GM21528 (cell line): ENCODE results near the gene SLC36A1.
"Not testable (repeated sequence)": the region's sequence is repeated elsewhere in the genome, so short reads cannot be mapped to it uniquely, and the experiment has no call there.

ENCODE experiments used
- ATAC-seq: cut with Tn5 transposase; IDR thresholded peaks from one replicate; pipeline ENCODE4 v1.9.1; 2021; ENCODE audit warnings: mild to moderate bottlenecking, moderate library complexity; ENCODE audit not compliant: unreplicated experiment, low FRiP score

The SLC36A1 gene

DNA sequence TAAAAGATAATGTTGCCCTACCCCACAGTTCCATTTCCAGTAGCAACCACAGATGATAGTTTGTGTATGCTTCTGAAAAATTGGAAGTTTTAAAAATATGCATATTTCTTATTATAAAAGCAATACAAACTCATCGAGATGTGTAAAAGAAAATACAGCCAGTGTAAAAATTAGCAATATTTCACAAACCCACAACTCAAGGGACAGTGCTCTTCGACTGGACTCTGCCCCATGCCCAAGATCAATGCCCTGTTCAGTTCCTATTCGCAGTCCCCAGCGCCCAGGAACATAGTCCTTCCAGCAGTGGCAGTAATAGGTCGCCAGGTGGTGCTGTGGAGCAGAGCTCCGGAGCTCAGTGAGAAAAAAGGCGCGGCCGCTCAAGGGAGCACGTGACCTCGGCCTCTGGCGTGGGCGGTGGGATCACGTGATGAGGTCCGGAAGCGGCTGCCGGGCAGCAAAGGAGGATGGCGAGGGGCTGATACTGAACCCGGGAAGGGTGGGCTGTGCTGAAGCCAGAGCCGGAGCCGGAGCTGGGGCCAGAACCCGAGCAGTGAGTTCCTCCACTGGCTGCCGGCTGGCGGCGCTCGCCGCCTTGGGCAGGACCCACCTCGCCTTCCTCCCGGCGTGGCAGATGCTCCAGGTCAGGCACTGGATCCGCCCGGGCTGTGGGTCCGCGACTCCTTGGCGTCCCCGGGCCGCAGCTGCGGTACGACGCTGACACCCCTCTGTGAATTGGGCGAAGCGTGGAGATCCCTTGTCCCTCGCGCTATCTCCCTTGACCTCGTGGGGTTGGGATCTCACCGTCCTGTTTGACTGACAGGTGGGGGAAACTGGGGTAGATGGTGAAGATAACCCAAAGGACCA is at the start of gene SLC36A1:
TSS of gene SLC36A1 (plus strand) at position 430 of the 864 bp plus-strand sequence. CDS start 11,190 bp downstream, outside the sequence.
- ATAC-seq, result peak; percentile 91

- no peak for ATAC-seq
These were observed 41.9 kb upstream of the SLC36A1 start for GRCh38 chr5:151405334-151406160.

GRCh38 chr5:151406322-151406947 is 41.0 kb upstream of the SLC36A1 start:
- ATAC-seq, result no peak

DNA sequence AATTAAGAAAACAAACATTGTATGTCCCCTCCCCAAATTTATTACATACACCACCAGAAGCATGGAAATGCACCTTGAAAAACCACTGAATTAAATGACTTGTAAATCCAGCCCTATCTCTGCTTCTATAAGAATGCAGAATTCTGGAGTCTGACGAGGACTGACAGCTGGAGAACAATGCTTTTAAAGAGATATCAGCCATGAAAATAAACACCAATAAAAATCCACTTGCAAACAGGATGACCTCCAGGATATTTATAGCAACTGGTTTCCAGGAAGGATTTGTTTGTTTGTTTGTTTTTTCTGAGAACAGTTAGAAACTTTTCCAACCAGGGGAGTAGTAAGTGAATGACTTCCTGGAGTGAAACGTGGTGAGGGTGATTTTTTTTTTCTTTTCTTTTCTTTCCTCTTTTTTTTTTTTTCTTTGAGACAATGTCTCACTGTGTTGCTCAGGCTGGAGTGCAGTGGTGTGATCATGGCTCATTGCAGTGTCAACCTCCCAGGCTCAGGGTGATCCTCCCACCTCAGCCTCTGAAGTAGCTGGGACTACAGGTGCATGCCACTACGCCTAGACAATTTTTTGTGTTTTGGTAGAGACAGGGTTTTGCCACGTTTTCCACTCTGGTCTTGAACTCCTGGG is 38.7 kb upstream of the SLC36A1 start:
- ATAC-seq, result no peak

DNA sequence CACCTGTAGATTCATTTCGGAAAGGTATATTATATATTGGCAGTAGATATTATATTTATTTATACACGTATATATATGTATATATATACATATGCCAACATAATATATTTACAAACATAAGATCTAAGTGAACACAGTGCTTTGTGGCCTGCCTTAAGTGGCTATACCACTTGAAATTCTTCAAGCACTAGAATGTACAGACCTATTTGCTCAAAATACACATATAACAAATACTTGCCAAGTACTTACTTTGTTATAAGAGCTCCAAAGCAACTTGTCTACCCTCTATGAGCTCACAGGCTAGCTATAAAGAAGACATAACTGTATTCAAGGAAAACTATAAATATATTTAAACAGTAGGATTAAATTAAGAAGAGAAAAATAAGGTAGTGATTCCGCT is 33.6 kb upstream of the SLC36A1 start:
- no peak for ATAC-seq

DNA sequence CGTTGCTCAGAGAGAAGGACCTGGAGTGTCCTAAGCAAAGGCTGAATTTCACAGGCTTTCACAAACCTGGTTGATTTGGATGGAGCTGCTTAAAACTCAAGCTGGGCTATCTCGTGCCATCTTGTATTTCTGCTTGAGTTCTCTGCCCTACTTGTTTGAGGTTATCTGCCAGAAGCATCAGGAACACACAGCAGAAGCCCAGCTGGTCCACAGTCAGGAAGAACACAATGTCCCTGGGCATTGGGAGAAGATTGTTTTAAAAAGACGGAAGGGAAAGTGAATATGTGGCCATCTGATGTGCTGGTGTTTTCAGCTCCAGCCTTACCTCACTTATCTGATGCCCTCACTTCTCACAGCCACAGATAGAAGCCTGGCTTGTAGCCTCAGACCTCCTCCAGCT is 32.9 kb upstream of the SLC36A1 start:
- no peak for ATAC-seq

DNA sequence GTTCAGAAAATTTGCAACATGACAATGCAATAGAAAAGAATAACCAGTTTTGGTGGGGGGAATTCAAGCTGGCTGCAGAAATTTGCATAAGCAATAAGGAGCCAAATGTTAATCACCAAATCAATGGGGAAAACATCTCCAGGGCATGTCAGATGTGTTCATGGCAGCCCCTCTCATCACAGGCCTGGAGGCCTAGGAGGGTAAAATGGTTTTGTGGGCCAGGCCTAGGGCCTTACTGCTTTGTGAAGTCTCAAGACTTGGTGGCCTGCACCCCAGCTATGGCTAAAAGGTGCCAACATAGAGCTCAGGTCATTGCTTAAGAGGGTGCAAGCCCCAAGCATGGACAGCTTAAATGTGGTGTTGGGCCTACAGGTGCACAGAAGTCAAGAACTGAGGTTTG is 29.7 kb upstream of the SLC36A1 start:
- no peak for ATAC-seq

DNA sequence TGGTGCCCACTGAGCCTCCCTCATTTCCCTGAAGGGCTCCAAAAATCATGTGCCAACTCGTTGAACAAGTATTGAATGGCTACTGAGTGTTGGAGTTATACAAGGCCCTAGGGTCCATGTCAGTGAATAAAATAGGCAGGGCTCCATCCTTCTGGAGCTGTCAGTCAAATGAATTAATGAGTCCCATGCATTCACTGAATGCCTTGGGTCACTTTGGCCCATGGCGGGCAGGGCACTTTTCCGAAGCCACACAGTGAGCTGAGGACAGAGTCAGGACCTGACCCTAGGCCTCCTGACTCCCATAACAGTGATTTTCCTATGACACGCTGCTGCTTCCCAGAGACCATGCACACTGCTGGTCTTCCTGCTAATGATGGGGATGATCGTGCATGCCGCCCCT is 27.3 kb upstream of the SLC36A1 start:
- ATAC-seq, result no peak

DNA sequence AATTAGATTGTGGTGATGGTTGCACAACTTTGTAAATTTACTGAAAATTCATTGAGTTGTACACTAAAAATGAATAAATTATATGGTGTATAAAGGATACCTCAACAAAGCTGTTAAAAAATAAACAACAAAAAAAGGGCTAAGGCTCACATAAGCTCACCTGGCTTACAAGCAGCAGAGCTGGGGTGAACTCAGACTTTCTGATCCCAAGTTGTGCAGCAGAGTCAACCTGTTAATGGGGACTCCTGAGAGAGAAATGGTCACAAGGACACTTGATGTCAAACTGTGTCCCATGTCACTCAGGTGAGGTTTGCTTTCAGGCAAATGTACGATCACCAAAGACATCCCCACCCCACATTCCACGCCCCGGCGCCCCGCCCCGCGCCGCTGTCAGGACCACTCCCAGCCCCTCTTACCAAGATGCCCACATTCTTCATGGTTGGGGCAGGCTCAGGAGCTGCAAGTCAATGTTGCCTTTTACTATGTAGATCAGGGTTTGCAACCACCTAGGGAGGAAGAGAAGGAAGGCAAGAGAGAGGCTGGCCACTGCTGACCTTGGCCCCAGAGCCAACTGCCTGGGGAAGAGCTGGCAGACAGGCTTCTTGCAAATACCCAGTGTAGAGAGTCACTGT is 22.4 kb upstream of the SLC36A1 start:
- no peak for ATAC-seq

- not testable (repeated sequence) for ATAC-seq
These were observed 21.1 kb upstream of the SLC36A1 start for GRCh38 chr5:151426347-151426746.

DNA sequence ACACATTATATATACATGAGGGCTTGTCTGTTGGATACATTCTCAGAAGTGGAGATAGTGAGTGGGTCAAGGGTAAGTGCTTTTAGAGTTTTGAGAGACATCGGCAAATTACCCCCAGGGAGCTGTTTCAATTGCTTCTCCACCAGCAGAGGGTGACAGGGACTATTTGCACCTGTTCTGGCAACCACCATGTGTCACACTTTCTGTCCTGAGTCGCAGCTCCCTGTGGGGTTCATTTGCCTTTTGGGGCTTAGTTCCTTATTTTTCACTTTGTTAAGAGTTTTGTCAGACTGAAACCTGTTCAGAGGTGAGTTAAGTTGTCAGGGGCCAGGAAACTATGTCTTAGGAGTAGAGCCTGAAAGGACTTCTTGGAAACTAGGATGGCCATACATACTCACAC is 20.1 kb upstream of the SLC36A1 start:
- ATAC-seq, result peak; percentile 96

GRCh38 chr5:151430731-151431130 is 16.7 kb upstream of the SLC36A1 start:
- ATAC-seq, result no peak

DNA sequence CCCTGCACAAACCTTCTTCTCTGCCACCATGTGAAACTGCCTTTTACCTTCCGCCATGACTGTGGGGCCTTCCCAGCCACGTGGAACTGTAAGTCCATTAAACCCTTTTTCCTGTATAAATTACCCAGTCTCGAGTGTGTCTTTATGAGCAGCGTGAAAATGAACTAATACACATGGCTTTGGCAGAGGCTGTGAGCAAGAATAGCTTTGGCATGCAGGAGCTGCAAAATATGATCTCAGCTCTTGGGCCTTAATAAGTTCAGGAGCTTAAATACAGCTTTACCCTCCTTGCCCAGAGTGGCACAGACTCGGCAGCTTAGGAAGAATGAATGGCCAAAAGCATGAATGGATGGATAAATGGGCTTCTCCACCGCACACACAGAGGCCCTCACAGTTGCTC is 15.7 kb upstream of the SLC36A1 start:
- no peak for ATAC-seq

DNA sequence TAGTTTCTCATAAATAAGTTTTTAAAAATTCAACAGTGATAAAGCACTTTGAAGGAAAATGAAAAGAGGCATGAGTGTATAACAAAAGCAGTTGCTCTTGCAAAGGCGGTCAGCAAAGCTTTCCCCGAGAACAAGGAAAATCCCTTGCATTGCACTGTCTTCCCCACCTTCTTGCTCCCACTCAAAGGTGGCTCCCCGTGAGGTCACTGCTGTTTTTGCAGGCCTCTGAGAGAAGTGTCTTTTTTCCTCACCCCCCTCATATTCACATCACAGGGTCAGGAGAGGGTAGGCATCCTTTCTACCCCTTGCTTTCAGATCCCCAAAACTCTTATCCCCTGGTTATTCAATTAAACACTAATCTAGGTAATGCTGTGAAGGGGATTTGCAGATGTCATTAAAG is 15.2 kb upstream of the SLC36A1 start:
- ATAC-seq, result no peak

DNA sequence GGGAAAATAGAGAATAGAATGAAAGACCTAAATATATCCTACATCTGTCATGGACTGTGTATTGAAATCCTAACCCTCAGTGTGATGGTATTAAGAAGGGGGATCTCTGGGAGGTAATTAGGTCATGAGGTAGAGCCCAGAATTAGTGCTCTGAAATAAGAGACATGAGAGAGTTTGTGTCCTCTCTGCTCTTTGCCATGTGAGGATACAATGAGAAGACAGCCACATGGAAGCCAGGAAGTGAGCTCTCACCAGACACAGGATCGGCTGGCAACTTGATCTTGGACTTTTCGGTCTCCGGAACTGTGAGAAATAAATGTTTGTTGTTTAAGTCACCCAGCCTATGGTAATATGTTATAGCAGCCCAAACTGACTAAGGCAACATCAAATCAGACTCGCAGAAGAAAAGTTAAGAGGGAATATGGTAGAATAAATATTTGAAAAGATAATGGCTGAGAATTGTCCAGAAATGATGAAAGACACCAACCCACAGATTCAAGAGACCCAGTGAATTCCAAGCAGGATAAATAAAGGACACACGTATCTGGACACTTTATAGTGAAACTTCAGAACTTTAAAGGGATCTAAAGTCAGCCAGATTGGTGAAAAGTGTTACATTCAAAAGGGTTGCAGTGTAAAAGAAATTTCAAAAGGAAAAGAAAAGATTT is 12.7 kb upstream of the SLC36A1 start:
- ATAC-seq, result no peak

- ATAC-seq, result peak; percentile 21
These were observed 909 bp downstream of the SLC36A1 start for GRCh38 chr5:151448038-151448985.

- no peak for ATAC-seq
These were observed 1.9 kb downstream of the SLC36A1 start for GRCh38 chr5:151449297-151449696.

- ATAC-seq, result no peak
These were observed 2.4 kb downstream of the SLC36A1 start for GRCh38 chr5:151449839-151450238.

GRCh38 chr5:151450605-151451004 is 3.2 kb downstream of the SLC36A1 start:
- ATAC-seq, result no peak
